DMS53 (cell line): ENCODE data around the gene EEFSEC.

Source experiments
- DNase-seq: peaks from one replicate; lab custom pipeline; 2025; lab: John Stamatoyannopoulos, UW

EEFSEC gene

GRCh38 chr3:128351546-128351945 is 198.3 kb downstream of the EEFSEC start:
- DNase-seq: no peak

DNA sequence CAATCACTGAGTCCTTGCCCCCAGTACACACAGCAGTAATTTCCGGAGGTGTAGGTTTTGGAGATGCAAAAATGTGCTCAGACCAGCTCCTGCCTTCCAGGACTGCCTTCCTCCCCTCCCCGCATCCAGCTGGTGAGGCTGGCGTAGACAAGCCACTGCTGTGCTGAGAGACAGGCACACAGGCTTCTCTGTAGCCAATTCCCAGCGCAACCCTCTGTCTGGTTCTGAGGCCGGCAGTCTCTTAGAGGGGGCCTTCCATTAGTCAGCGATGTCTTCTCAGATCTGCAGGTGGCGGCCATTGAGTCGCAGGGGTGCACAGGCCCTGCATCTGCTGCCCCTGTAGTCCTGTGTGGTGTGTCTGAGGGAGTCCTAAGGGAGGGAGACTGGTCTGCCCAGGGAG is 199.0 kb downstream of the EEFSEC start:
- no peak for DNase-seq

- no peak for DNase-seq
Observed at GRCh38 chr3:128353361-128353965, 200.2 kb downstream of the EEFSEC start.

GRCh38 chr3:128353991-128354687 is 200.9 kb downstream of the EEFSEC start:
- DNase-seq: no peak

GRCh38 chr3:128354788-128355542 is 201.7 kb downstream of the EEFSEC start:
- no peak for DNase-seq

GRCh38 chr3:128355543-128355919 is 202.2 kb downstream of the EEFSEC start:
- DNase-seq: no peak

GRCh38 chr3:128356822-128357221 is 203.5 kb downstream of the EEFSEC start:
- no peak for DNase-seq

- no peak for DNase-seq
Observed at GRCh38 chr3:128357538-128357937, 204.3 kb downstream of the EEFSEC start.

- no peak for DNase-seq
Observed at GRCh38 chr3:128358156-128358895, 205.0 kb downstream of the EEFSEC start.

DNA sequence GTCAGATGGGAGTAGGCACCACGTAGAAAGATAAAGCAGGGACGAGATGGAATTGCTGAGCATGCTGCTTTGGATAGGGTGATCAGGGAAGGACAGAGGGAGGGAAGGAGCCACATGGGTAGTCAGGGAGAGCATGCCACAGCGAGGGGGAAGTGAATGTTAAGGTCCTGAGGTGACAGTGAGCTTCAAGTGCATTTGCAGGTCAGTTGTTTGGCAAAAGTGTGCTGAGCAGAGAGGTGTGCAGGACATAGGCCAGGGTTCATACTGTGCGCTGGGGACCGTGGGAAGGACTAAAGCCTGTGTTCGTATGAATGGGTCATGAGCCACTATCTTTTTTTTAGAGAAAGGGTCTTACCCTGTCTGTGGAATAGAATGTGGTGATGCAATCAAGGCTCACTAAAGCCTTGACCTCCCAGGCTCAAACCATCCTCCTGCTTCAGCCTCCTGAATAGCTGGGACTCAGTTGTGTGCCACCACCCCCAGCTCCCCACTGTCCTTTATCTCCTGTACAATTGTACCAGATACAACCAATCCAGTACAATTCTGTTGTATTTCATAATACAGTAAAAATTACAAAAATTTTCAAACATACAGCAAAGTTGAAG is 205.9 kb downstream of the EEFSEC start:
- no peak for DNase-seq

- no peak for DNase-seq
Observed at GRCh38 chr3:128359846-128360642, 206.8 kb downstream of the EEFSEC start.

DNA sequence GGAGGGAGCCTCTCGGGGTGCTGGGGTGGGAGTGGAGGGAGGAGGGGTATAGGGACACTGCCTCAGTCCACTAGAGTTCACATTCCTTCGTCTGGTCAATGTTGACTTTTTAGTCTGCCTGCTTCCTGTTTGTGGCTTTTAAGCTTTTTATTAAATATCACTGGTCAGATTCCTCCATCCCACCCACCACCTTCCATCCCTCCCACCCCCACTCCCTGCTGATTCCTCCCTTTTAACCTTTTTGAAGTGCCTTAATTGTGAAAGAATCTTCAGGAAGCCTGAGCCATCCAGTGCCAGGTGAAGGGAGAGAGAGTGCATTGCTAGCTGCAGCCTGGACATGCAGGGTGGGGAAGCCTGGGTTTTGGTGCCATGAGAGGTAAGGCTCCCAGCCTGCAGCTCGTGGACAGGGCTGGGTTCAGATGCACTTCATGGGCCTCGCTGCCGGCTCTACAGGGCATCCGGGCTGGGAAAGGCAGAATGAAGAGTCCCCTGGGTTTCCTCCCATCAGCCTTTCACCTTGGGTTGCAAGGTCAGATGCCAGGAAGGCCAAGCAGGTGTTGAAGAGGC is 207.5 kb downstream of the EEFSEC start:
- DNase-seq: peak; percentile 13

DNA sequence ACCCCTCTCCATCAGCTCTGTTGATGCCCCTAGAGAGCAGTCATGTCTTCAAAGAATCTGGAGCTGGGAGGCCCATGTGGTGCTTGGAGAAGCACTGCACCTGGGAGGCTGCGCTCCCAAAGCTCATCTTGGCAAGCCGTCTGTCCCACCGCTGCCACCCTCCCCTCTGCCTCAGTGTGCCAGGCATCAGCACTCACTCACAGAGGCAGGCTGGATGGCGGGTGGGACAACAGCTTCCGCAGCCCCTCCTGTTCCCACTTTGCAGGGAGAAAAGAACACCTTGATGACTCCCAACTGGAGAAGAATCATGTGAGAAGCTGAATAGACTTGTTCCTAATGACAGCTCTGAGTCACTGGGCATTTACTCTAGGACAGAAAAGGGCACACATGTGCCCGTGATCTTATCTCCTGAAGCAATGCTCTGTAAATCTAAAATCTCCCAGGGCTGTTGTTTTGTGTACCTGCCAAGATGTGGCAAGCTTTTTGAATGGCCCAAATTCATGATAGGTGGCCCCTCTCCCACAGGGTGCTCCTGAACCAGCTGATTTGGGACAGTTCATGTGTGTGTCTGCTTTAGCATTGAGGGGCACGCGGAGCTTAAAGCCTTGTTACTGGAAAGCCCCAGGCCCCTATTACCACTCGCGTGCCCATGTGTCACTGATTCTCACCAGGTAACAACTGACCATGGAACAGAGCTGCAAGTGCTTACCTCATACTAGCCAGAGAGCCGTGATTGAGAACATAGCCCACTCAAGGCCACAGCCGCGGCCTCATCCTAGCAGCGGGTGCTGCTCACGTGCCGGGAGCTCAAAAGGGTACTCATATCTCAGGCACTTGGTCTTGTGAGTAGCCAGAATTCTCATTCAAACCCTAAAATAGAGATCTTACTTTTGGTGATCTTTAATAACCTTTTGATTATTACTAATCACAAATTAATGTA is 209.0 kb downstream of the EEFSEC start:
- no peak for DNase-seq

GRCh38 chr3:128364291-128364690 is 211.0 kb downstream of the EEFSEC start:
- DNase-seq: no peak

- DNase-seq: no peak
Observed at GRCh38 chr3:128364808-128365360, 211.6 kb downstream of the EEFSEC start.

GRCh38 chr3:128366136-128366535 is 212.9 kb downstream of the EEFSEC start:
- DNase-seq: no peak

DNA sequence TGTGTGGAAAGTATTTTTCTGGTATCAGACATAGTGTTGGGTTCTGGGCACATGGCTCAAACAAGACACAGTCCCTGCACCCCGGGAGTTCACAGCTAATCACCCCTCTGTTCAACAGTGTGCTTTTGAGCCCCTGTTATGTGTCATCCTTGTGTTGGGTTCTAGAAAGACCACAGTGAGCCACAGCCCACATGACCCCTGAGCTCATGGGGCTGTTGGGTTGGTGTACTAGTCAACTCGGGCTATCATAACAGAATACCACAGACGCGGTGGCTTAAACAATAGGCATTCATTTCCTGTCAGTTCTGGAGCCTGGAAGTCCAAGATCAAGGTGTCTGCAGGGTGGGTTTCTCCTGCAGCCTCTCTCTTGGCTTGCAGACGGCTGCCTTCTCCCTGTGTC is 213.4 kb downstream of the EEFSEC start:
- no peak for DNase-seq

GRCh38 chr3:128367221-128367620 is 213.9 kb downstream of the EEFSEC start:
- DNase-seq: no peak

GRCh38 chr3:128367761-128368160 is 214.5 kb downstream of the EEFSEC start:
- DNase-seq: no peak
